ENCODE measurements around the gene PTPRU. TPM values are rescaled to one million over a fixed set of nuclear protein-coding genes. Genes with fewer than 3 reads are reported as not detected.

PTPRU gene
- total and polyA plus RNA-seq, 4 donors, result 1.6 to 15.1 (median 6.0) TPM

GRCh38 chr1:29236712-29237128 is 398 bp downstream of the PTPRU start:
- Histone ChIP-seq H3K27me3 (ENCODE audit: control insufficient read depth in 4 of 4, insufficient read depth in 4 of 4, low read length in 3 of 4) (no peaks in the 10 kb centered on the region), H3K9ac (ENCODE audit: low read depth in 1 of 2, low read length in 2 of 2) (peak overlapping the region; percentile 6 to 89), H3K36me3 (ENCODE audit: control insufficient read depth in 4 of 4, insufficient read depth in 3 of 4, low read depth in 1 of 4, low read length in 3 of 4) (no peaks in the 10 kb centered on the region), H3K9me3 (ENCODE audit: control insufficient read depth in 4 of 4, low read length in 3 of 4) (no peaks in the 10 kb centered on the region), H3K27ac (ENCODE audit: low read depth in 1 of 2, low read length in 2 of 2) (peak overlapping the region; percentile 73 to 83), H3K4me1 (ENCODE audit: control insufficient read depth in 4 of 4, insufficient read depth in 4 of 4, low read length in 3 of 4) (peaks cover 6 to 27% (median 17%) of the 10 kb centered on the region in 4 donors), H3K4me3 (ENCODE audit: low read depth in 1 of 3, low read length in 3 of 3) (peak overlapping the region; percentile 64 to 96 (median 71))
- WGBS, result 1% methylated on average over 30 of the region's 30 CpGs
- TF ChIP-seq EGR1 (IDR thresholded peaks at IDR 0.05; ENCODE audit: low read depth in 2 of 2) (no peak), RXRA (IDR thresholded peaks at IDR 0.05) (no peak), SP1 (IDR thresholded peaks at IDR 0.05) (no peak), HNF4A (conservative IDR thresholded peaks at IDR 0.05) (no peak), JUND (IDR thresholded peaks at IDR 0.05) (no peak), YY1 (IDR thresholded peaks at IDR 0.05) (no peak)
- TF ChIP-seq, protein P1, sequence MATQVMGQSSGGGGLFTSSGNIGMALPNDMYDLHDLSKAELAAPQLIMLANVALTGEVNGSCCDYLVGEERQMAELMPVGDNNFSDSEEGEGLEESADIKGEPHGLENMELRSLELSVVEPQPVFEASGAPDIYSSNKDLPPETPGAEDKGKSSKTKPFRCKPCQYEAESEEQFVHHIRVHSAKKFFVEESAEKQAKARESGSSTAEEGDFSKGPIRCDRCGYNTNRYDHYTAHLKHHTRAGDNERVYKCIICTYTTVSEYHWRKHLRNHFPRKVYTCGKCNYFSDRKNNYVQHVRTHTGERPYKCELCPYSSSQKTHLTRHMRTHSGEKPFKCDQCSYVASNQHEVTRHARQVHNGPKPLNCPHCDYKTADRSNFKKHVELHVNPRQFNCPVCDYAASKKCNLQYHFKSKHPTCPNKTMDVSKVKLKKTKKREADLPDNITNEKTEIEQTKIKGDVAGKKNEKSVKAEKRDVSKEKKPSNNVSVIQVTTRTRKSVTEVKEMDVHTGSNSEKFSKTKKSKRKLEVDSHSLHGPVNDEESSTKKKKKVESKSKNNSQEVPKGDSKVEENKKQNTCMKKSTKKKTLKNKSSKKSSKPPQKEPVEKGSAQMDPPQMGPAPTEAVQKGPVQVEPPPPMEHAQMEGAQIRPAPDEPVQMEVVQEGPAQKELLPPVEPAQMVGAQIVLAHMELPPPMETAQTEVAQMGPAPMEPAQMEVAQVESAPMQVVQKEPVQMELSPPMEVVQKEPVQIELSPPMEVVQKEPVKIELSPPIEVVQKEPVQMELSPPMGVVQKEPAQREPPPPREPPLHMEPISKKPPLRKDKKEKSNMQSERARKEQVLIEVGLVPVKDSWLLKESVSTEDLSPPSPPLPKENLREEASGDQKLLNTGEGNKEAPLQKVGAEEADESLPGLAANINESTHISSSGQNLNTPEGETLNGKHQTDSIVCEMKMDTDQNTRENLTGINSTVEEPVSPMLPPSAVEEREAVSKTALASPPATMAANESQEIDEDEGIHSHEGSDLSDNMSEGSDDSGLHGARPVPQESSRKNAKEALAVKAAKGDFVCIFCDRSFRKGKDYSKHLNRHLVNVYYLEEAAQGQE (IDR thresholded peaks at IDR 0.05), result no peak
- TF ChIP-seq, protein P2, sequence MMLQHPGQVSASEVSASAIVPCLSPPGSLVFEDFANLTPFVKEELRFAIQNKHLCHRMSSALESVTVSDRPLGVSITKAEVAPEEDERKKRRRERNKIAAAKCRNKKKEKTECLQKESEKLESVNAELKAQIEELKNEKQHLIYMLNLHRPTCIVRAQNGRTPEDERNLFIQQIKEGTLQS (IDR thresholded peaks at IDR 0.05), result no peak
- DNase-seq (ENCODE audit: low spot score), result no peak

GRCh38 chr1:29237129-29237821 is 953 bp downstream of the PTPRU start:
- WGBS, result under 1% methylated on average over 79 of the region's 79 CpGs
- TF ChIP-seq NR2F2 (IDR thresholded peaks at IDR 0.05) (no peak), TAF1 (conservative IDR thresholded peaks at IDR 0.05) (no peak), EGR1 (IDR thresholded peaks at IDR 0.05; ENCODE audit: low read depth in 2 of 2) (no peak), GABPA (IDR thresholded peaks at IDR 0.05 in 1 of 2, conservative IDR thresholded peaks at IDR 0.05 in 1 of 2) (no peak), JUND (IDR thresholded peaks at IDR 0.05) (no peak), RAD21 (IDR thresholded peaks at IDR 0.05) (no peak), FOXA1 (IDR thresholded peaks at IDR 0.05) (no peak), SP1 (IDR thresholded peaks at IDR 0.05) (no peak), HNF4A (conservative IDR thresholded peaks at IDR 0.05) (no peak), HNF4G (IDR thresholded peaks at IDR 0.05) (no peak)
- TF ChIP-seq, protein P2 (IDR thresholded peaks at IDR 0.05), result no peak
- TF ChIP-seq, protein P1 (IDR thresholded peaks at IDR 0.05), result no peak
- H3K27me3 ChIP-seq (ENCODE audit: control insufficient read depth in 4 of 4, insufficient read depth in 4 of 4, low read length in 3 of 4), result no peaks in the 10 kb centered on the region
- no peak for DNase-seq (ENCODE audit: low spot score)
- H3K9me3 ChIP-seq (ENCODE audit: control insufficient read depth in 4 of 4, low read length in 3 of 4), result no peaks in the 10 kb centered on the region
- peaks cover 6 to 27% (median 17%) of the 10 kb centered on the region in 4 donors for H3K4me1 ChIP-seq (ENCODE audit: control insufficient read depth in 4 of 4, insufficient read depth in 4 of 4, low read length in 3 of 4)
- H3K9ac ChIP-seq (ENCODE audit: low read depth in 1 of 2, low read length in 2 of 2), result peak overlapping the region; percentile 6 to 89
- H3K36me3 ChIP-seq (ENCODE audit: control insufficient read depth in 4 of 4, insufficient read depth in 3 of 4, low read depth in 1 of 4, low read length in 3 of 4), result no peaks in the 10 kb centered on the region
- peak overlapping the region; percentile 73 to 83 for H3K27ac ChIP-seq (ENCODE audit: low read depth in 1 of 2, low read length in 2 of 2)
- peak overlapping the region; percentile 64 to 96 (median 71) for H3K4me3 ChIP-seq (ENCODE audit: low read depth in 1 of 3, low read length in 3 of 3)
